Body of pancreas (tissue), 4 donors: ENCODE results near the gene HCFC1R1. TPM values are rescaled to one million over a fixed set of nuclear protein-coding genes. Genes with fewer than 3 reads are reported as not detected.

Experiments
- ATAC-seq: fragments of 150-250 bp; one replicate; pipeline ENCODE4 v1.9.1; 2016
- DNase-seq, 4 donors: peaks; one replicate each; pipeline ENCODE4 v3.0.0-alpha.2; 2019
- H3K27ac ChIP-seq, 4 donors: fragments of 200-600 bp; sonication (generic); 1 replicate in 3 of 4; 2 replicates in 1 of 4; pipeline versions ENCODE4 v1.5.1 to v1.6.1; 2016 to 2019; ENCODE audit warnings: mild to moderate bottlenecking in 1 of 4, mixed read lengths in 1 of 4, moderate library complexity in 1 of 4
- H3K27me3 ChIP-seq, 2 donors: fragments of 200-600 bp; sonication (generic); one replicate each; pipeline ENCODE4 v1.6.0; 2016; ENCODE audit warnings: mild to moderate bottlenecking in 1 of 2
- H3K36me3 ChIP-seq, 2 donors: fragments of 200-600 bp; sonication (generic); replicated peaks in 1 of 2; 2 replicates each; pipeline ENCODE4 v1.5.1; 2016; ENCODE audit warnings: low read depth in 2 of 2; ENCODE audit not compliant: insufficient read depth in 1 of 2
- H3K4me1 ChIP-seq: fragments of 200-600 bp; sonication (generic); one replicate; pipeline ENCODE4 v1.6.0; 2016
- H3K4me3 ChIP-seq, 2 donors: fragments of 200-600 bp; sonication (generic); 1 replicate in 1 of 2; 2 replicates in 1 of 2; pipeline ENCODE4 v1.5.1; 2016 to 2019
- H3K9me3 ChIP-seq, 3 donors: fragments of 200-600 bp; sonication (generic); 1 replicate in 2 of 3; 2 replicates in 1 of 3; pipeline ENCODE4 v1.5.1; 2016
- CTCF ChIP-seq, 7 experiments: fragments of 450-650 bp in 4 of 7; fragments of 200-600 bp in 3 of 7; sonication (generic) in 3 of 7; IDR thresholded peaks; one replicate each; pipeline ENCODE4 v1.5.1; 2016 to 2019; ENCODE audit warnings: antibody characterized with exemption in 7 of 7
- POLR2A ChIP-seq, 3 donors: fragments of 450-650 bp; IDR thresholded peaks; one replicate each; pipeline ENCODE4 v1.6.1; 2016; ENCODE audit warnings: antibody characterized with exemption in 3 of 3, mild to moderate bottlenecking in 2 of 3
- WGBS, 2 donors: methylation state at CpG; one replicate each; pipeline ENCODE4 v1.1.5; 2017; 5-methylcytosine and 5-hydroxymethylcytosine counted together
- intact Hi-C: fragments of 100-400 bp; cut with DNase I; formaldehyde crosslinking; loops from one replicate; pipeline ENCODE4 v1.15.1; 2023
- total RNA-seq, 2 donors: library from RNA; depleted of rRNA; stranded (reverse); fragments of >200 nt; gene quantifications; one replicate each; pipeline ENCODE4 v1.1.0, GENCODE V29; 2016

The HCFC1R1 gene
- total RNA-seq, 2 donors from 2014 or later = 6.9 to 15.3 TPM

- DNase-seq (peak; percentile 61 to 70 (median 66)), ATAC-seq (peak; percentile 44)
- Histone ChIP-seq H3K27ac (peak overlapping the region; percentile 1 to 94 (median 78)), H3K36me3 (no peaks in the 10 kb centered on the region), H3K4me1 (peaks cover 71% of the 10 kb centered on the region), H3K4me3 (no peak overlapping the region), H3K27me3 (no peaks in the 10 kb centered on the region), H3K9me3 (no peaks in the 10 kb centered on the region)
- 16 to 17% methylated on average over 18 to 19 of the region's 19 CpGs for WGBS, 2 donors
- intact Hi-C loops = no loop called here
- TF ChIP-seq POLR2A (IDR thresholded peaks at IDR 0.05) (no peak), CTCF (IDR thresholded peaks at IDR 0.05) (no peak)
Measured at GRCh38 chr16:3012246-3012645, 11.5 kb downstream of the HCFC1R1 start.

- DNase-seq = no peak
- Histone ChIP-seq H3K4me3 (no peak overlapping the region), H3K9me3 (no peaks in the 10 kb centered on the region), H3K27me3 (no peaks in the 10 kb centered on the region), H3K4me1 (peaks cover 89% of the 10 kb centered on the region), H3K27ac (peak overlapping the region in 3 of 4 donors; percentile 91 to 94 (median 94)), H3K36me3 (no peaks in the 10 kb centered on the region)
- WGBS, 2 donors = 92% methylated on average over 8 of the region's 8 CpGs
- no peak for ATAC-seq
- intact Hi-C loops = no loop called here
- TF ChIP-seq CTCF (IDR thresholded peaks at IDR 0.05) (no peak), POLR2A (IDR thresholded peaks at IDR 0.05) (no peak)
Measured at GRCh38 chr16:3010510-3010909, 13.2 kb downstream of the HCFC1R1 start.

- TF ChIP-seq POLR2A (IDR thresholded peaks at IDR 0.05) (peak; percentile 32 to 56 (median 46)), CTCF (IDR thresholded peaks at IDR 0.05) (no peak)
- Histone ChIP-seq H3K9me3 (no peaks in the 10 kb centered on the region), H3K36me3 (no peaks in the 10 kb centered on the region), H3K27me3 (no peaks in the 10 kb centered on the region), H3K27ac (peak overlapping the region; percentile 80 to 94 (median 92)), H3K4me1 (peaks cover 89% of the 10 kb centered on the region), H3K4me3 (no peak overlapping the region)
- peak; percentile 41 for ATAC-seq
- WGBS, 2 donors = 51 to 66% methylated on average over 13 to 21 of the region's 21 CpGs
- intact Hi-C loops = no loop called here
- peak; percentile 74 to 88 (median 84) for DNase-seq
Measured at GRCh38 chr16:3009568-3010390, 14.0 kb downstream of the HCFC1R1 start.

- Histone ChIP-seq H3K4me3 (no peak overlapping the region), H3K27me3 (no peaks in the 10 kb centered on the region), H3K27ac (peak overlapping the region; percentile 88 to 94 (median 92)), H3K9me3 (no peaks in the 10 kb centered on the region), H3K4me1 (peaks cover 80% of the 10 kb centered on the region), H3K36me3 (no peaks in the 10 kb centered on the region)
- ATAC-seq (no peak), DNase-seq (no peak)
- intact Hi-C loops = no loop called here
- no peak for TF ChIP-seq CTCF (IDR thresholded peaks at IDR 0.05)
- TF ChIP-seq POLR2A (IDR thresholded peaks at IDR 0.05) = no peak
- 72 to 86% methylated on average over 3 to 4 of the region's 4 CpGs for WGBS, 2 donors
Measured at GRCh38 chr16:3008690-3009037, 15.1 kb downstream of the HCFC1R1 start.
